Fibroblast of pulmonary artery (primary cell): Measurements from ENCODE around the gene RAB20.

Source experiments
- DNase-seq: peaks from one replicate; pipeline ENCODE4 v3.0.0-alpha.2; 2010; ENCODE audit warnings: low read depth
- H3K4me3 ChIP-seq: replicated peaks from 2 replicates; pipeline ENCODE4 v1.5.1; 2011; ENCODE audit warnings: low read depth, mild to moderate bottlenecking, control low read depth, low read length, moderate library complexity
- CTCF ChIP-seq: IDR thresholded peaks from 2 replicates; pipeline ENCODE4 v1.5.1; 2011; ENCODE audit warnings: mild to moderate bottlenecking, control low read depth, low read length, inconsistent platforms; ENCODE audit errors: missing control alignments

Gene RAB20

DNA sequence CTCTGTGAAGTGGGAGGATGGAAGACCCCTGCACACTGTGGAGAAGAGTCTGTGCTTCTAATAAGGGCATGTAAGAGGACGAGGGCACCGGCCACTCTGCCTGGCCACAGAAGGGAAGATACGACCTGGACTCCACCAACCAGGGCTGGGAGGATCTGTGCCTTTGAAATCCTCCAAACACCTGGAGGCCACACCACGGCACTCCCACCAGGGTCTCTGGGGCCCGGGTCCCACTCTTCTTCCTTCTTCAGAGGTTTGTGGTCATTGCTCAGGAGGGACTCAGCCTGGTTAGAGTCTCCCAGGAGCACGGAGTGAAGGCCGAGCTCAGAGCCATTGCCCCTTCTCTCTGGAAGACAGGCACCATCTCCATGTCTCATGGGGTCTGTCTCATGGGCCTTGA lies 42.0 kb downstream of the RAB20 start:
- TF ChIP-seq CTCF: no peak
- DNase-seq: no peak
- H3K4me3 ChIP-seq: no peak overlapping the region

DNA sequence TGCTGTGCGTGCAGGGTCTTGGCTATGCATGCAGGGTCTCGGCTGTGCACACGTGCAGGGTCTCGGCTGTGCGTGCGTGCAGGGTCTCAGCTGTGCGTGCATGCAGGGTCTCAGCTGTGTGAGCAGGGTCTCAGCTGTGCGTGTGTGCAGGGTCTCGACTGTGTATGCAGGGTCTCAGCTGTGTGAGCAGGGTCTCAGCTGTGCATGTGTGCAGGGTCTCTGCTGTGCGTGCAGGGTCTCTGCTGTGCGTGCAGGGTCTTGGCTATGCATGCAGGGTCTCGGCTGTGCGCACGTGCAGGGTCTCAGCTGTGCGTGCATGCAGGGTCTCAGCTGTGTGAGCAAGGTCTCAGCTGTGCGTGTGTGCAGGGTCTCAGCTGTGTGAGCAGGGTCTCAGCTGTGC lies 42.5 kb downstream of the RAB20 start:
- TF ChIP-seq CTCF: no peak
- no peak overlapping the region for H3K4me3 ChIP-seq
- no peak for DNase-seq

DNA sequence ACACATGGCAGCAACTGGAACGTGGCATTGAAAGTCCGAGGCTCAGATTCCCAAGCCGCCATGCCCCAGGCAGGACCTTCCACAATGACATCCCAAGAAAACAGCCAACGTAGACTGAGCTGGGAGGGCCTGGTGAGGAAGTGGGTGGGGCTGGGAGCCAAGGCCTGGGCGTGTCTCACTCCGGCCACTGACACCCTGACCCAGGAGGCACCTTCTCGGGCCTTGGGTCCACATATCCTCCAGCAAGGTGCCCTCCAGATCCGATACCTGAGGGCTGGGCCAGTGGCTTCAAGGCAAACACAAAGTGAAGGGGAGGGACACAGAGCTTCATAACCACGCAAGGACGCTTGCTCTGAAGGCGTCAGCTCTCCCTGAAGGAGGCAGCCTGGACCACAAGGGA lies 43.0 kb downstream of the RAB20 start:
- no peak for TF ChIP-seq CTCF
- H3K4me3 ChIP-seq: no peak overlapping the region

DNA sequence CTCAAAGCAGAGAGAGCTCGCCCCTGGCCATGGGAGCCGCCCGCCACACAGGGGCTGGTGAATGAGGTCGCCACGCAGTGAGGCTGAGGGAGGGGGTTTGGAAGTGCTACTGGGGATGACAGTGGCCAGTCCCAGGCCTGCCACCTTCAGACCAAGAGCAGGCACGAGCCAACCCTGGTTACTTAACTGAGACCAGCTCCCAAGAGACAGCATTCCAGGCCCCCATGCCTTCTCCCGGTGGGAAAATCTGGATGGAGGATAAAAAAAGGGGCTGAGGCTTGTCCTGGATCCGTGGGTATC lies 43.3 kb downstream of the RAB20 start:
- TF ChIP-seq CTCF: no peak
- no peak for DNase-seq
- H3K4me3 ChIP-seq: no peak overlapping the region

More for the DNA sequence above, 43.0 kb downstream of the RAB20 start:
- DNase-seq: no peak

DNA sequence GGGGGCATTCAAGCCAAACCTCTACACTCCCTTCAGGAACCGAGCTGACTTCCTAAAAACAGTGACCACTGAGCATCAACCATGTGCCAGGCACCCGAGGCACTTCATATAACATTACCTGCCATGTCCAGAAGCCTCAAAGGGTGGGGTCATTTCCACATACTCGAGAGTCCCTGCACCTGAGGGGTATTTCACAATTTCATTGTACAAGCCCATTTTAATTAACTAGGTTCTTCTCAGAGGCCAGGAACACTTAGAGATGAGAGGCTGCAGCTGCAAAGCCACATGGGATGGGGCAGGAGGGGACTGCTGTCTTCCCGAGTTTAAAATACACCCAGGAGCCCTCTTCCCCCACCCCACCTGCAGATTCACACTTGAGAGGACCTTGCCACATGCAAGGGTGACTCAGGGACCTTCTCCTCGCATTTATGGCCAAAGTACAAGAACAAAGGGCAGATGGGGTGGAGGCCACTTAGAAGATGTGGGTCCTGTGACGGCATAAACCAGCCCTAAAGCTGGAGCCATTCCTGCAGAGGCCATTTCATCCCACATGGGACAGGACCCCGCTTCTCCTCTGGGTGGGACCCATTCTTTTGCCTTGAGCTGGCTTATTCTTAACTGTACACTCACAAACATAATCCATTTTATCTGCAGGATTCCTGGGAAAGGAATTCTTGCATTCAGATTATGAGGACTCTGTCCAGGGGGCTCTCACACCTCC lies 43.9 kb downstream of the RAB20 start:
- no peak for TF ChIP-seq CTCF
- no peak overlapping the region for H3K4me3 ChIP-seq
- DNase-seq: no peak

DNA sequence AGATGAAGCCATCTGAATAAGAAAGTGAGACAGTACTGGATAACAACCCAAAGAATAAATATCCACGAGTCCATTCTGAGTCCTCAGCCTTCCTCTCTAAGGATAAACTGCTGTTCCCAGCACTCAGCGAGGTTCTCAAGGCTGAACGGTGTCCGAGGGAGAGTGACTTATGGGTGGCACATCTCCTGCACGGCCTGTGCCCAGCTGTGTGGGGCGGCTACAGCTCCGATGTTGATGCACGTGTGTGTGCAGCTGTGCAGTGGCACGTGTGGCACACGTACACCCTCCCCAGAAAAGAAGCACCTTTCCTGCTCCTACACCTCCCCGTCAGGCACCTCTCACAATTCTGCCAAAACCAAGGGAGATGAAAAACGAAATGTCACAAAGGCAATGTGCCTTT lies 45.0 kb downstream of the RAB20 start:
- no peak overlapping the region for H3K4me3 ChIP-seq
- DNase-seq: no peak
- no peak for TF ChIP-seq CTCF

DNA sequence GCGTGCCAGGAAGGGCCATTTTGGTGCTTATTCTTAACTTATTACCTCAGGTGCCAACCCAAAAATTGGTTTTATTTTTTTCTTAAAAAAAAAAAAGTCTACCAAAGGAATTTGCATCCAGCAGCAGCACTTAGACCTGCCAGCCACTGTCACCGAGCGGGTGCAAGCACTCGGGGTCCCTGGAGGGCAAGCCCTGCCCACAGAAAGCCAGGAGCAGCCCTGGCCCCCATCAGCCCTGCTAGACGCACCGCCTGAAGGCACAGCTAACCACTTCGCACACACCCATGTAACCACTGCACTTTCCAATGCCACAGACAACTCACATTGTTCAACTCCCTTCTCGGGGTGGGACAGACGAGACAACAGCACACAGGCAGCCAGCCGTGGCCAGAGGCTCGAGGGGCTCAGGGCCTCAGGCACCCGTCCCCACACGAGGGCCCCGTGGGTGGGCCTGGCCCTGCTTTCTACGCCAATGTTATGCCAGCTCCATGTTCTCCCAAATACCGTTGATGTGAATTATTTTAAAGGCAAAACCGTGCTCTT lies 49.3 kb downstream of the RAB20 start:
- no peak for DNase-seq
- no peak overlapping the region for H3K4me3 ChIP-seq
- no peak for TF ChIP-seq CTCF
